ENCODE measurements around the gene GFY. TPM values are rescaled to one million over a fixed set of nuclear protein-coding genes. Genes with fewer than 3 reads are reported as not detected.
"Not testable (repeated sequence)": the region's sequence is repeated elsewhere in the genome, so short reads cannot be mapped to it uniquely, and the experiment has no call there.

The GFY gene
- total RNA-seq, 1 donor from 2014 or later: not detected

GRCh38 chr19:49430172-49430677 lies 5.0 kb downstream of the GFY start:
- DNase-seq: no peak

- peak; percentile 28 for DNase-seq
Measured at GRCh38 chr19:49430678-49431329, 5.6 kb downstream of the GFY start.

GRCh38 chr19:49431330-49431749 lies 6.2 kb downstream of the GFY start:
- no peak for DNase-seq

- DNase-seq: no peak
Measured at GRCh38 chr19:49432141-49433073, 7.2 kb downstream of the GFY start.

- no peak for DNase-seq
Measured at GRCh38 chr19:49433240-49433901, 8.2 kb downstream of the GFY start.

GRCh38 chr19:49434907-49435583 lies 9.9 kb downstream of the GFY start:
- peak; percentile 18 for DNase-seq

GRCh38 chr19:49435670-49436069 lies 10.5 kb downstream of the GFY start:
- no peak for DNase-seq

GRCh38 chr19:49436381-49437017 lies 11.3 kb downstream of the GFY start:
- peak; percentile 42 for DNase-seq

- no peak for DNase-seq
Measured at GRCh38 chr19:49437231-49437630, 12.0 kb downstream of the GFY start.

- DNase-seq: no peak
Measured at GRCh38 chr19:49438261-49438660, 13.1 kb downstream of the GFY start.

- DNase-seq: no peak
Measured at GRCh38 chr19:49439836-49440235, 14.6 kb downstream of the GFY start.

GRCh38 chr19:49440439-49441209 lies 15.4 kb downstream of the GFY start:
- DNase-seq: no peak

- no peak for DNase-seq
Measured at GRCh38 chr19:49441210-49441959, 16.2 kb downstream of the GFY start, which contains the start of gene SLC17A7. TSS of gene SLC17A7 (minus strand) at chr19:49441527. CDS start at chr19:49441379, 148 bp downstream.

GRCh38 chr19:49441960-49442350 lies 16.8 kb downstream of the GFY start:
- no peak for DNase-seq

GRCh38 chr19:49442354-49442753 lies 17.2 kb downstream of the GFY start:
- DNase-seq: no peak

GRCh38 chr19:49442771-49443365 lies 17.7 kb downstream of the GFY start:
- peak; percentile 85 for DNase-seq

GRCh38 chr19:49443366-49444099 lies 18.3 kb downstream of the GFY start:
- DNase-seq: peak; percentile 96

GRCh38 chr19:49444100-49444700 lies 19.0 kb downstream of the GFY start:
- not testable (repeated sequence) for DNase-seq

GRCh38 chr19:49445997-49446396 lies 20.8 kb downstream of the GFY start:
- DNase-seq: no peak

All from dermis blood vessel endothelial cell (primary cell).